Suppressor macrophage (primary cell): Measurements from ENCODE around the gene CLCN6.

ENCODE experiments used
- DNase-seq, 4 experiments: peaks; one replicate each; pipeline ENCODE4 v3.0.0-alpha.2; 2020 to 2022
- total RNA-seq, 17 experiments: gene quantifications; one replicate each; lab custom pipeline; 2026; ENCODE audit warnings: mixed read lengths in 6 of 17, inconsistent platforms in 3 of 17; lab: John Stamatoyannopoulos, UW

The CLCN6 gene, protein sequence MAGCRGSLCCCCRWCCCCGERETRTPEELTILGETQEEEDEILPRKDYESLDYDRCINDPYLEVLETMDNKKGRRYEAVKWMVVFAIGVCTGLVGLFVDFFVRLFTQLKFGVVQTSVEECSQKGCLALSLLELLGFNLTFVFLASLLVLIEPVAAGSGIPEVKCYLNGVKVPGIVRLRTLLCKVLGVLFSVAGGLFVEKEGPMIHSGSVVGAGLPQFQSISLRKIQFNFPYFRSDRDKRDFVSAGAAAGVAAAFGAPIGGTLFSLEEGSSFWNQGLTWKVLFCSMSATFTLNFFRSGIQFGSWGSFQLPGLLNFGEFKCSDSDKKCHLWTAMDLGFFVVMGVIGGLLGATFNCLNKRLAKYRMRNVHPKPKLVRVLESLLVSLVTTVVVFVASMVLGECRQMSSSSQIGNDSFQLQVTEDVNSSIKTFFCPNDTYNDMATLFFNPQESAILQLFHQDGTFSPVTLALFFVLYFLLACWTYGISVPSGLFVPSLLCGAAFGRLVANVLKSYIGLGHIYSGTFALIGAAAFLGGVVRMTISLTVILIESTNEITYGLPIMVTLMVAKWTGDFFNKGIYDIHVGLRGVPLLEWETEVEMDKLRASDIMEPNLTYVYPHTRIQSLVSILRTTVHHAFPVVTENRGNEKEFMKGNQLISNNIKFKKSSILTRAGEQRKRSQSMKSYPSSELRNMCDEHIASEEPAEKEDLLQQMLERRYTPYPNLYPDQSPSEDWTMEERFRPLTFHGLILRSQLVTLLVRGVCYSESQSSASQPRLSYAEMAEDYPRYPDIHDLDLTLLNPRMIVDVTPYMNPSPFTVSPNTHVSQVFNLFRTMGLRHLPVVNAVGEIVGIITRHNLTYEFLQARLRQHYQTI
- 4.6 to 50.7 (median 28.9) reads per million in 17 experiments for total RNA-seq

DNA sequence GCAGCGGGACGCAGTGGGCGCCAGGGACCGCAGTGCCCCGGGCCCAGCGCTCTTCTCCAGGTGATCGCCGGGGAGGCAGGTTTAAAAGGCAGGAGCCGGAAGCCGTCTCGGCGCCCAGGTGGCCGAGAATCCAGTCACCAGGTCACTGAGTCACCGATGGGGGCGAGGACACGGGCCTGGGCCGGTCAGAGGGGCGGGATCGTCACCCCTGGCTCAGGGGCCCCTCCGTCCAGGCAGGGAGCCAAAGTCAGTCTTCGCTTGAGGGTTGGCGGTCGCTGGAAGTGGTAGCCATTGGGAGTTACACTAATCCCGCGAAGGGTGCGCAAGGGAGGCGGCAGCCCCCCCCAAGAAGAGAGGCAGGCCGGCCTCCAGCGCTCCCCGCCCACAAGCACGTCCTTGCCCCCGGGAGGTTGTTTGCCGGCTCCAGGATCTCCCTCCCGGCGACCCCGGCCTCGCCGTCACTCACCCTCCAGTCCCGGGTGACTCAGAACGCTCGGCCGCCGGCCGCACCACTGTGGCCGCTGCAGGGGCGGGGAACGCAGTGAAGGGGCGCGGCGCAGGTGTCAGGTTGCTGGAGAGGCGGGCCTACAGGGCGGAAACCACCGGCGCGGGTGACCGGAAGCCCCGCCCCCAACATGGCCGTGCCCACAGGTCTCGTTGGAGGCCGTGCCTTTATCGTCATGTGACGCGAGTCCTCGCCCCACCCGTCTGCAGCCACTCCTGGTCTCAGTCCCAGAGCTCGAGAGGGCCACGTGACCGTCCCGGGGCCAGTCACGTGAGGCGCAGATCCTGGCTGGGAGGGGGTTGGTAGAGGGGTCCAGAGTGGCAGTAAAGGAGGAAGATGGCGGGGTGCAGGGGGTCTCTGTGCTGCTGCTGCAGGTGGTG lies at the start of gene CLCN6, which contains the start of gene MTHFR:
Gene CLCN6, plus strand, starts transcription at position 770 of the 885 bp plus-strand sequence. Its CDS starts 72 bp downstream, at position 842.
Gene MTHFR, minus strand, starts transcription at position 543 of the 885 bp plus-strand sequence. CDS start 2,848 bp downstream, outside the sequence.
- peak; percentile 99 for DNase-seq

DNA sequence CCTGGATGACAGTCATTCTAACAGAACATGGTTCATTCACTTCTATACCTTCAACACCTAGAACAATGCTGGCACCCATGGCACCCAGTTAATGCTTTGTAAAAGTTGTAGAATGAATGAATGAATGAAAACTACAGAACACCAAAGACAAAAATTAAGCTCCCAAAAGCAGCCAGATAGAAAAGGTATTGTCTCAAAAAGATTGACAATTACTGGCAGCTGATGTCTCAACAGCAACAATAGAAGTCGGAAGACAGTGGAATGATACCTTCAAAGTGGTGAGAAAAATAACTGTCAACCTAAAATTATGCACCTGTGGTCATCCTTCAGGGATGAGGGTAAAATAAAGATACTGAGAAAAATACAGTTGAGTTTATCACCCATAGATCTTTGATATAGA lies 48.9 kb upstream of the CLCN6 start:
- no peak for DNase-seq

DNA sequence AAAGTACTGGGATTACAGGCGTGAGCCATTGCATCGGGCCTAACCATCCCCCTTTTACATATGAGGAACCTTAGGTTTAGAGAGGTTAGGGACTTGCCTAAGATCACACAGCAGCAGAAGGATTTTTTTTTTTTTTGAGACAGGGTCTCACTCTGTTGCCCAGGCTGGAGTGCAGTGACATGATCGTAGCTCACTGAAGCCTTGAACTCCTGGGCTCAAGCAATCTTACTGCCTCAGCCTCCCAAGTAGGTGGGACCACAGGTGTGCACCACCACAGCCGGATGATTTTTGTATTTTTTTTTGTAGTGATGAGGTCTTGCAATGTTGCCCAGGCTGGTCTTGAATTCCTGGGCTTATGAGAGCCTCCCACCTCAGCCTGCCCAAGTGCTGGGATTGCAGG lies 46.2 kb upstream of the CLCN6 start:
- DNase-seq: no peak

DNA sequence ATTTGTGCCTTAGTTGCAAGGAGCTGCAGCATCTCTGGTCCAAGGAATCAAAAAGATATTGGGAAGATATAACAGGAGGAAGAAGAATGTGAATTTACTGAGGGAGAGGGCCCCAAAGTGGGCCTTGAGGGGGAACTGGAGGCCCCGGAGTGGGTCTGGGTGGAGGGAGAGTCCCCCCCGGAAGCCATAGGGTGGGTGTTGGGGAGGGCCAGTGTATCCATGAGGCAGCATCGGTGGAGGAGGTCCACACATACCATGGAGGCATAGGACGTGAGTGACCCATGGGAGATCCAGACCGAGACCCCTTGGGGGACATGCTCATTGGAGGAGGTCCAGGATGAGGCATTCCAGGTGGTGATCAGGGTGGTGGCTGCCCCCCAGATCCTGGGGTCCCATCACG lies 44.7 kb upstream of the CLCN6 start:
- no peak for DNase-seq

DNA sequence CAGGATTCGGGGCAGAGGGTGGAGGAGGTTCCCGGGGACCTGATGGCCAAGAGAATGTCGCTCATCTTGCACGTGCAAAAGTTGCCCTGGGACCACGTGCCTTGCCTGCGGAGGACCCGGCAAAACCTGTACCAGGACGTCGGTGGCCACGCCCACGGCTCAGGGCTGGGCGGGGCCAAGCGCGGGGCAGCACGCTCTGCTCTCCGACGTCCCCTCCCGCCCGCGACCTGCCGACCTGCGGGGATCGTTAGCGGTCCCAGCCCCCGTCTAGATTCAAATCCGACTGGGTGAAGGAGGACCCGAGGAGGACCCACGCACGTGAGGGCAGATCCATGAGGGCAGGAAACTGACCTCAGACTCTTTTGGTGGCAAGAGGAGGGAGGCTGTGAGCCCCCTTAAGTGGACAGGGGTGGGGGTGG lies 44.0 kb upstream of the CLCN6 start, which contains the start of gene C1orf167:
Gene C1orf167, plus strand, starts transcription at position 206 of the 419 bp plus-strand sequence. CDS start 2,208 bp downstream, outside the sequence.
- peak in 2 of 4 experiments; percentile 22 to 37 for DNase-seq

DNA sequence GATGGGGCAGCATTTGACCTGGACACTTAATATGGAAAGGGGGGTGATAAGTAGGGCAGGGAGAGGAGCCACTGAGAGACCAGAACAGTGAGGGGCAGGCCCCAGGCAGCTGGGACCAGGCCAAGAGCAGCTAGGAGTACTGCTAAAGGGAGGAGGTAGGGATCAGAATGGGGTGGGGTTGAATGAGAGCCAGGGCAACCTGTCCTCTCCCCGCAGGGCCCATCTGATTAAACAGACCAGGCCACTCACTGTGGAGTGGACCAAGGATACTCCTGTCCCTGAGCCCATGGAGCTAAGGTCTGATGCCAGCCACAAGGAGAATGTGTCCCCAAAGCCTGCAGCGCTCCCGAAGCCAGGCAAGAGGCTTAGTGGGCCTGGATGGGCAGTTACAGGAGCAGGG lies 41.9 kb upstream of the CLCN6 start:
- DNase-seq: no peak

DNA sequence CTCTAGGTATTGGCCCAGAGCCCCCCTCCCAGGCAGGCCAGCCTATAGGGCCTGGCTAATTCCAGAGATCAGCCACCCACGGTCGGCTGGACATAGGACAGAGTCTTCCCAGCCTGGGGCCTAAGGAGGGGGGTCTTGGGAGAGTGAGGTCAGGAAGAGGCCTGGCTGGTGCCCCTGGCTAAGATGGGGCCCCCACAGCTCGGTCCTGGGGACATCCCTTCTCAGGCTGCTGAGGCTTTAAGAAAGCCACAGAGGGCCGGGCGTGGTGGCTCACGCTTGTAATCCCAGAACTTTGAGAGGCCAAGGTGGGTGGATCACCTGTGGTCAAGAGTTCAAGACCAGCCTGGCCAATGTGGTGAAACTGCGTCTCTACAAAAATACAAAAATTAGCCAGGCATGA lies 41.5 kb upstream of the CLCN6 start:
- no peak for DNase-seq

DNA sequence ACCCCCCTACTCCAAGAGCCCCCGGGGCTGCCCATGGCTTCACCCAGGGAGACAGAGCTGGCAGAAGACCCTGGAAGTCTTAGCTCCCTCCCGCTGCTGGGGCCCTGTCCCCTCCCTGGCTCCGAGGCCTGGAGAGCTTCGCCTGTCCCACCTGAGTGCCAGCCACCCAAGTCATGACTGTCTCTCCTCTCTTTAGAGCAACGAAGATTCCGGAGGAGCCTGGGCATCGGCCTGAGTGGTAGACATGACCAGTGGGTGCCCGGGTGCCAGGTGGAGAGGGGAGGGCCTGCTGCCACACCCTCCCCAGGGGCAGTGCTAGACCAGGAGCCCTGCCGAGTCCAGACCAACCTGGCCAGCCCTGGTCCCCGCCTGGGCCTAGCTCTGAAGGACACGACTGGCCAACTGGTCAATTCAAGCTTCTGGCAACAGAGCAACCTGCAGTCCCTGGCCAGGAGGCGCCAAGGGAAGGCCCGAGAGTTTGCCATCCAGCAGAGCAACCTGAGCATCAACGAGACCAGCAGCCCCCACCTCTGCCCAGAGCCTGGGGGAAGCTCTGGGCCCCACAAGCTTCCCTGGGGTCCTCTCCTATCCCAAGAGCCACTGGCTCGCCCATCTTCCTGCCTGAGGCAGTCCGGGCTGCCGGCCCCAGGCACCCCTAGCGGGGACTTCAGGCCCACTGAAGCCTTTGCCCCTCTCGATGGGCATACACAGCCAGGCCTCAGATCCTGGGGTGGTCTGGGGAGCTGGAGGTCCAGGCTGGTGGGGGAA lies 40.1 kb upstream of the CLCN6 start:
- no peak for DNase-seq

DNA sequence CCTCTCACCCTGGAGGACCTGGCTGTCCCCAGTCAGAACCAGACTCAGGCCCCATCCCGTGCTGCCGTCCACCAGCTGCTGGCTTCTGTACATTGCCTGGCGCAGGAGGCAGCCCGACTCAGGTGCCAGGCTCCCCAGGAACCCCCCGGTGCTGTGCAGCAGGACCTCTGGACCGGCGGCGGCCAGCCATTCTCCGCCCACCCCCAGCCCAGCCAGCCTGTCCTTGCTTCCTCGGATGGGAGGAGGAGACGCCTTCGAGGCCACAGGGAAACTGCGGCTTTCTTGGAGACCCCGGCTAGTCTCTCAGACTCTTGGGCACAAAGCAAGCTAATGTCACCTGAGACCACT lies 39.6 kb upstream of the CLCN6 start:
- DNase-seq: no peak

DNA sequence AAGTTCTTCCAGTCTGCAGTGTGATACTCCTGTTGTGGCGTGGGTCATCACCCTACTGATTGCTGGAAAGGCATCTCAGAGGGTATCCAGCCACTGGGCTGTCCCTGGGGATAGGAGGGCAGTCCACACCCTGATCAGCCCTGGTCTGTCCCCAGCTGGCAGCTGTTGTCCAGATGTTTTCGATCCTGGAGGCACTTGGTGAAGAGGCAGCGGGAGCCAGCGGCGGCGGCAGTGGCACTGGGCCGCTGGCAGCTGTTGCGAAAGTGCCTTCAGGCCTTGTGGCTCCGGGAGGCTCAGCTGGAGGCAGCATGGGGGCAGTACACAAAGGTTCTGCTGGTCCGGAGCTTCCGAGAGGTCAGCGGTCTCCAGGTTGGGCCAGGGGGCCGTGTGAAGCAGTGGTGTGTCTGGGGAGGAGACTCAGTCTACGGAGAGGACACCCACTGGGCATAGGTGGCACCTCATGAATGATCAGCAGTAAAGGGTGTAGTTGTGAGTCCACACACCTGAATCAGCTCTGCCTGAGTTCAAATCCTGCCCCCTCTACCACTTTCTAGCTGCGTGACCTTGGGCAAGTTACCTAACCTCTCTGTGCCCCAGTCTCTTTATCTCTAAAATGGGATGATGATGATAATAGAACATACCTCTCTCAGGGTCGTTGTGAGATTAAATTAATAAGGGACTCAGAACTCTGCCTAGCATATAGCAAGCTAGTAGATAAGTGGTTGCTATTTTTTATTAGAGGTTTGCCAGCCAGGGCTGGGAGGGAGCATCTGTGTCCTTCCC lies 37.9 kb upstream of the CLCN6 start:
- DNase-seq: no peak

DNA sequence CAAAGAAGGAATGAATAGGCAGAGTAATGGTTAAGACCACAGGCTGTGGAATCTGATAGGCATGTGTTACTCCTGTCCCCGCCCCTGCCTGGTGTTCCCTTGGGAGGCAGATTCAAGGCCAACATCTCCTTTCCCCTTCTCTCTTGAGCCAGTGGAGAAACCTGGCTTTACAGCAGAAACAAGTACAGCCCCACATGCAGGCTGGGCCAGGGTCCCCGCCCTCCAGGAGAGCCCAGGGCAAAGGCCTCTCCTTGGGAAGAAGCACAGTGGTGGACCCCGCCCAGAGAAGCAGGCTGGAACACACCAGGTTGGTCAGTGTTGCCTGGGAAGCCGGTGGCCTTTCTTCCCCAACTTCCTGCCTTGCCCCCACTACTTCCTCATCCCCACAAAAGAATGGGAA lies 37.2 kb upstream of the CLCN6 start:
- peak in 1 of 4 experiments; percentile 10 for DNase-seq

DNA sequence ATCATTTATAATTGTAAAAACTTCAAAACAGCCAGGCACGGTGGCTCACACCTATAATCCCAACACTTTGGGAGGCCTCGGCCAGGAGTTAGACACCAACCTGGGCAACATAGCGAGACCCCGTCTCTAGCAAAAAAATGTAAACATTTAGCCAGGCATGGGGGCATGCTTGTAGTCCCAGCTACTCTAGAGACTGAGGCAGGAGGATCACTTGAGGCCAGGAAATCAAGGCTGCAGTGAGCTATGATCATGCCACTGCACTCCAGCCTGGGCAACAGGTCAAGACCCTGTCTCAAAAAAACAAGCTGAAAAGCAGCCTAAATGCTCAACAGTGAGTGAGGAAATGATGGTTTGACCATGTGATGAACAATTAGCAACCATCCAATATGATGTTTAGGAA lies 36.7 kb upstream of the CLCN6 start:
- no peak for DNase-seq

DNA sequence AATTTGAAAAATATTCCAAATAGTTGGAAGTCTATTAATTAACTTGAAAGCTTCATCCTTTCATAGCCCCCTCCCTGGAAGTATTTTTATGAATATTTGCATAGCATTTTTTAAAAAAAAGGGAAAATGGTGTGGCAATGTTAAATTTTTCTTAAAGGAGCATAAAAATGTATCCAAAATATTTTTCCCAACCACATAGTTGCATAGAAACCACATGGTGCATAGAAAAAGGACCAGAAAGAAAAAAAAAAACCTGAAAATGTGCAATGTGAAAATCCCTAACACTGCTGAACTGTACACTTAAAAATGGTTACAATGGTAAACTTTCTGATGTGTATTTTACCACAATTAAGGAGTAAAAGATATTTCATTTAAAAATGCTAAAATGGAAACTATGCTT lies 36.0 kb upstream of the CLCN6 start:
- no peak for DNase-seq

DNA sequence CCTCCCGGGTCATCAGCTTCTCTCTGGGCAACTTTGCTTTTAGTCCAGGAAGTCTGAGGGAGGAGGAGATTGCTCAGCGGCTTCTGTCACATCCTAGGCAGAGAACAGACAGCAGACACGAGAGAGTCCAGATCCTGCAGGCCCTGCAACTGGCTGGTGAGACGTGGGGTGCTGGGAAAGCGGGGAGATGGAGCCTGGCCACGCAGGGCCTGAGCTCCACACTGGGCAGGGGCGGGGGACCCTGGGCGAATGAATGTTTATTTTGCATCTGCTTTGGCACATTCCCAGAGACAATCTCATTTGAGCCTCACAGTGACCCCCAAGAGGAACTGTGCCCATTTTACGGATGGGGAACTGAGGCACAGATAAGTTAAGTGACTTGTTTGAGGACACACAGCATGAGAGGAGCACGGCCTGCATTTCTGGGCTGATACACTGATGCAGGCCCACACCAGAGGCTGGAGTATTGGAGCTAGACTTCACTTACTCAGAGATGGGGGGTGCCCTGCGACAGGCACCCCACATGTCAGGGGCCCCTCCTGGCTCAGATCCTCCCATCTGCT lies 34.4 kb upstream of the CLCN6 start:
- no peak for DNase-seq

DNA sequence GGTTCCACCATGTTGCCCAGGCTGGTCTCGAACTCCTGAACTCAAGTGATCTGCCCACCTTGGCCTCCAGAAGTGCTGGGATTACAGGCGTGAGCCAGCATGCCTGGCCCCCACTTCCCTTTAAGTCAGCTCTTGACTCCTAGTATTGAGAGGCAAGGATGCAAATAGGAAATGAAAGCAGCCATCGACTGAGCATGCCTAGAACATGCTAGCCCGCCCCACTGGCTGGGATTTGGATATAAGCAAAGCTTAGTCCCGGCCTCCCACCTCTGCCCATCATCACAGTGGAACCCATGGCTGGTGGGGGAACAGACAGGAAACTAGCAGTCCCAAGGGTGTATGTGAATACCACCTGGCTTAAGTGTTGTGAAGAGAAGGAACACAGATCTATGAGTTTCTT lies 33.5 kb upstream of the CLCN6 start:
- peak in 3 of 4 experiments; percentile 40 to 58 (median 48) for DNase-seq

DNA sequence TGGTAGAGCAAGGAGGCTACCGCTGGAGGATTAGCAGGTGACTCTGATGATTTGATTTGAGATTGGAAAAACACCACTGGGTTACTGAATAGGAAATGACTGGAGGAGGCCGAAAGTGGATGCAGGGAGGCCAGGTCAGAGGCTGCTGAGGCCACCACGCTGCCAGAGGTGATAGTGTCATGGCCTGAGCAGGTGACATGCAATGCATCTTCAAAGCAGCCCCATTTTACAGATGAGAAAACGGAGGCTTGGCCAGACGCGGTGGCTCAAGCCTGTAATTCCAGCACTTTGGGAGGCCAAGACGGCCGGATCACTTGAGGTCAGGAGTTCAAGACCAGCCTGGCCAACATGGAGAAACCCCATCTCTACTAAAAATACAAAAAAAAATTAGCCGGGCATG lies 31.2 kb upstream of the CLCN6 start:
- DNase-seq: no peak

DNA sequence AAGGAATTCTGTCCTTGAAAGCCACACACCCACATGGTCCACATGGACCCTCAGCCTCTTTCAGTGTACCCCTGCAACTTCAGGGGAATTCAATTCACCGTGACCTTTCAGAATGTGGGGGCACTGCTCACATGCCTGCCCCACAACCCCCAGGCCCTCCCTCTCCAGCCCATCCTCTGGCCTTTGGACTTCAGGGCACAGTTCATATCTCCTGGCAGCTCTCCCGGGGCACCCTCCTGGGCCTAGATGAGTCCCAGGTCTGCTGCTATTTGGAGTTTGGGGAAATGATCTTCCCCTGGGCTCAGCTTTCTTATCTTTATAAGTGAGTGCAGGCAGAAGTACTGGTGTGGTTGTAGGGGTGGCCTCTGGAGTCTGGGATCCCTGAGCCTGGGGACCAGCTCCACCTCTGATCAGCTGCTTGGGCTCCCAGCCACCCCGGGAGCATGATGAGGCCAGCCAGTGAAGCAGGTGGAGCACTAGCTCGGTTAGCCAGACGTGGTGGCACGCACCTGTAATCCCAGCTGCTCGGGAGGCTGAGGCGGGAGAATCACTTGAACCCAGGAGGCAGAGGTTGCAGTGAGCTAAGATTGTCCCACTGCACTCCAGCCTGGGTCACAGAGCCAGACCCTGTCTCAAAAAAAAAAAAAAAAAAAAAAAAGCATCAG lies 28.2 kb upstream of the CLCN6 start:
- DNase-seq: no peak

DNA sequence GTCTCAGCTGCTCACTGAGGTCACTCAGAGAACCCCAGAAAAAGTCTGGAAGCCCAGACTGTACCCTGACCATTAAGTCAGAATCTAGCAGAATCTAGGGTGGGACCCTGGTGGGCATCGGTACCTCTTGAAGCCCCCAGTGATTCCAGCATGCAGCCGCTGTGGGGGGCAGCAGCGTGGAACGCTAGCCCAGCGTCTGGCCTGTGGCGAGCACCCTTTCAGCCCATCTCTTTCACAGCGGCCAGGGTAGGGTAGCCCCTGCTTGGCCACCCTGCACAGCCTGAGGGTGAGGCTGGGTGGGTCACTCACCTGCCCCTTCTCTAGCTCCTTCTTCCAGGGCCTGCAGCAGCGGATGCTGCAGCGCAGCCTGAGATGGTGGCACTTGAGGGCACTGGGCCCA lies 27.7 kb upstream of the CLCN6 start:
- DNase-seq: no peak

DNA sequence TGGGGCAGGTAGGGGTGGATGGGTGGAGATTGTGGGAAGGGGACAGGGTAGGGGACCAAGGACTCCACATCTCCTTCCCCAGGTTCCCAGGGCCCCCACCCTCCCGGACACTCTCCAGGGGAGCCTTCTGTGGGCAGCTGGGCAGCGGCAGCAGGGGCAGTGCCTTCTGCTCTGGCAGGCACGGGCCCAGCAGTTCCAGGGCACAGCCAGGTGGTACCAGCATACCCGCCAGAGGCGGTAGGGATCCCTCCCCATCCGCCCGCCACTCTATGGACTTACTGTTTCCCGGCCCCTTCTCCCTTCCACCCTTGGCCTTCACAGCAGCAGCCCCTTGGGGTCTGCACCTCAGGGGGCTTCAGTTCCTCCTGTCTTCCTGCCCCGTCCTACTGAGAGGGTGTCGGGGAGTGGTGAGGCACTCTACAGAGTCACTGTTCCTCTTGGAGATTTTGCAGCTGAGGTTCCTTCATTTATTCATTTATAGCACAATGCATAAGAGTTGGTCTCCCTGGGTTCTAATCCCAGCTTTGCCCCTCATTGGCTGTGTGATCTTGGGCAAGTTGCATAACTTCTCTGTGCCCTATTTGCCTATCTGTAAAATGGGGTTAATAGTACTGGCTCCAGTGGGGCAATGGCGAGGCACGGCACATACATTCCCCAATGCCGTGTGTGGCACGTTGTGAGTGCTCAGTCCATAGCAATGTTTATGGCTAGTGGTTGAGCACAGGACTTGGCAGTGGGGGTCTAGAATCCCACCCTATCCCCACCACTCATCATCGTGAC lies 27.0 kb upstream of the CLCN6 start:
- no peak for DNase-seq
